ENCODE results near the gene RCC2. TPM values are rescaled to one million over a fixed set of nuclear protein-coding genes. Genes with fewer than 3 reads are reported as not detected.

RCC2 gene
- polyA plus RNA-seq, 1 of the 3 experiments (the other 2 are of a cell fraction): 53.8 TPM

DNA sequence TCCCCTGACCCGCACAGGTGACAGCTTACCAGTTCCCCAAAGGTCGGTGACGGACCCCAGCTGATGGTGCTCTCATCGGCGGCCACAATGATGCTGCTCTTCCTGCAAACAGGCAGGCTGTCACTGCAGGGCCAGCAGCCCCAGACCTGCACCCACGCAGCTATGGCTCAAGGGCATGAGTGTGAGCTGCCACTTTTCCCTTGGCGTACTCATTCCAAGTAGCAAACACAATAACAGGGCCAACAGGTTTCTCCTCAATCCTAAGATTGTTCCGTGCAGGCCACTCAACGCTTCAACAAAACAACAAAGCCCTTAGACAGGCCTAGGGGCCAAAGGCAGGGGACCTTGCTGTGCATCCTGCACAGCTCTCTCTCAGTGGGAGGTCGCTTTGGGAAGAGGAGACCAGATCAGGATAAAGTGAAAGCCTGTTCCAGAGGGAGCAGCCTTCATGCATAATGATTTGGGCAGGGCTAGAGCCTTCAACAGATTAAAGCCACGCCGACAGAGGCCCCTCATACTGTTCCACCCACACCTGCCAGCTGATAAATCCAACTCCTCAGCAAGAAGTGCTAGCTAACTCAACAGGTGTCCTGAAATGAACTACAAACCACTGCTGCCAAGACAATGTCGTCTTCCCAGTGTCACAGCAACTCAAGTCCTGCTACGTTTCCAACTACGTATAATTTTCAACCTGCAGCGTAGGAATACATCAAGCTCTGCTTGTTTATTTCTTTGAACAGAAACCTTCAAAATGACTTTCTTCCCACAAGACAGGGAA lies 27.2 kb downstream of the RCC2 start (continued):
- TF ChIP-seq, protein P1, sequence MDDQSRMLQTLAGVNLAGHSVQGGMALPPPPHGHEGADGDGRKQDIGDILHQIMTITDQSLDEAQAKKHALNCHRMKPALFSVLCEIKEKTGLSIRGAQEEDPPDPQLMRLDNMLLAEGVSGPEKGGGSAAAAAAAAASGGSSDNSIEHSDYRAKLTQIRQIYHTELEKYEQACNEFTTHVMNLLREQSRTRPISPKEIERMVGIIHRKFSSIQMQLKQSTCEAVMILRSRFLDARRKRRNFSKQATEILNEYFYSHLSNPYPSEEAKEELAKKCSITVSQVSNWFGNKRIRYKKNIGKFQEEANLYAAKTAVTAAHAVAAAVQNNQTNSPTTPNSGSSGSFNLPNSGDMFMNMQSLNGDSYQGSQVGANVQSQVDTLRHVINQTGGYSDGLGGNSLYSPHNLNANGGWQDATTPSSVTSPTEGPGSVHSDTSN (IDR thresholded peaks at IDR 0.05): no peak

DNA sequence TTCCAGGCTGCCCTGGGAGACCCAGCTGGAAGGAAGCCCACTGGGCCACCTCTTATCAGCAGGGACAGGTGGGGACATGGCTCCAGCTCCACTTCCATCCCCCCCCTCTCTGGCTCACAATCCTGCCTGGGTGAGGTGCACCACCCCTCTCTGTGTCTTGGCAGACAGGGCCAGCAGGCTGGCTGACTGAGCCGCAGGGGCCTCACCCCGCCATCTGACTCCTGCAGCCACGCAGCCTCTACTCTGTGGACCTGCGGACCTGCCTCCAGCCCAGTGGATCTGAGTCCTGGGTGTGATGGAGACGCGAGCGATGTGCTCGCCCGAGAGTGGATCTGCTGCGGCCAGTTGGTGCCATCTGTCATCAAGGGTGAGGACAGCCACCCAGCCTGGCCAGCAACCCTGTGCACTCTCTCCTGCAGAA lies 30.1 kb downstream of the RCC2 start:
- Histone ChIP-seq H3K27me3 (ENCODE audit: insufficient read depth) (no peaks in the 10 kb centered on the region), H3K9ac (no peak overlapping the region), H3F3A (replicated peaks; ENCODE audit: insufficient read depth) (peaks cover 6% of the 10 kb centered on the region), H3K27ac (ENCODE audit: low read depth in 2 of 2, low read length in 1 of 2) (no peak overlapping the region; a peak in 1 of 4 replicates), H3K9me3 (no peaks in the 10 kb centered on the region), H3K36me3 (replicated peaks in 1 of 2; ENCODE audit: control insufficient read depth in 1 of 2, insufficient read depth in 2 of 2, low read length in 1 of 2) (peaks cover 42 to 71% of the 10 kb centered on the region in 2 experiments), H3K9me2 (no peaks in the 10 kb centered on the region), H3K4me2 (no peak overlapping the region), H3K4me3 (ENCODE audit: low read depth in 2 of 2, low read length in 1 of 2) (no peak overlapping the region), H3K79me2 (ENCODE audit: insufficient read depth) (no peaks in the 10 kb centered on the region), H3K4me1 (ENCODE audit: control insufficient read depth in 1 of 2, insufficient read depth in 2 of 2, low read depth in 1 of 2, low read length in 1 of 2) (peaks cover 0 to 8% of the 10 kb centered on the region in 2 experiments; a peak in 1 of 4 replicates), H2AFZ (ENCODE audit: low read depth) (no peak overlapping the region), H4K20me1 (ENCODE audit: insufficient read depth) (peaks cover 6% of the 10 kb centered on the region; the same call in 1 of the 2 replicates)
- no peak for TF ChIP-seq ELF1 (IDR thresholded peaks at IDR 0.05)
- TF ChIP-seq, protein P2, sequence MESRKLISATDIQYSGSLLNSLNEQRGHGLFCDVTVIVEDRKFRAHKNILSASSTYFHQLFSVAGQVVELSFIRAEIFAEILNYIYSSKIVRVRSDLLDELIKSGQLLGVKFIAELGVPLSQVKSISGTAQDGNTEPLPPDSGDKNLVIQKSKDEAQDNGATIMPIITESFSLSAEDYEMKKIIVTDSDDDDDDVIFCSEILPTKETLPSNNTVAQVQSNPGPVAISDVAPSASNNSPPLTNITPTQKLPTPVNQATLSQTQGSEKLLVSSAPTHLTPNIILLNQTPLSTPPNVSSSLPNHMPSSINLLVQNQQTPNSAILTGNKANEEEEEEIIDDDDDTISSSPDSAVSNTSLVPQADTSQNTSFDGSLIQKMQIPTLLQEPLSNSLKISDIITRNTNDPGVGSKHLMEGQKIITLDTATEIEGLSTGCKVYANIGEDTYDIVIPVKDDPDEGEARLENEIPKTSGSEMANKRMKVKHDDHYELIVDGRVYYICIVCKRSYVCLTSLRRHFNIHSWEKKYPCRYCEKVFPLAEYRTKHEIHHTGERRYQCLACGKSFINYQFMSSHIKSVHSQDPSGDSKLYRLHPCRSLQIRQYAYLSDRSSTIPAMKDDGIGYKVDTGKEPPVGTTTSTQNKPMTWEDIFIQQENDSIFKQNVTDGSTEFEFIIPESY (IDR thresholded peaks at IDR 0.05; ENCODE audit: borderline replicate concordance, low read depth): no peak
- no peak for TF ChIP-seq TAF1 (IDR thresholded peaks at IDR 0.05; ENCODE audit: borderline replicate concordance, low read depth, low read length)
- no peak for TF ChIP-seq CHD2 (IDR thresholded peaks at IDR 0.05; ENCODE audit: low read length, partially characterized antibody)
- TF ChIP-seq POLR2AphosphoS5 (IDR thresholded peaks at IDR 0.05; ENCODE audit: low read depth, low read length): no peak
- TF ChIP-seq YY1 (IDR thresholded peaks at IDR 0.05; ENCODE audit: low read depth): no peak
- TF ChIP-seq NRF1 (IDR thresholded peaks at IDR 0.05; ENCODE audit: low read depth, low read length): no peak
- no peak for TF ChIP-seq MXI1 (IDR thresholded peaks at IDR 0.05; ENCODE audit: low read depth, low read length)
- TF ChIP-seq, protein P3, sequence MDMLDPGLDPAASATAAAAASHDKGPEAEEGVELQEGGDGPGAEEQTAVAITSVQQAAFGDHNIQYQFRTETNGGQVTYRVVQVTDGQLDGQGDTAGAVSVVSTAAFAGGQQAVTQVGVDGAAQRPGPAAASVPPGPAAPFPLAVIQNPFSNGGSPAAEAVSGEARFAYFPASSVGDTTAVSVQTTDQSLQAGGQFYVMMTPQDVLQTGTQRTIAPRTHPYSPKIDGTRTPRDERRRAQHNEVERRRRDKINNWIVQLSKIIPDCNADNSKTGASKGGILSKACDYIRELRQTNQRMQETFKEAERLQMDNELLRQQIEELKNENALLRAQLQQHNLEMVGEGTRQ (IDR thresholded peaks at IDR 0.05; ENCODE audit: borderline replicate concordance, low read depth, low read length): no peak
- TF ChIP-seq, protein P4, sequence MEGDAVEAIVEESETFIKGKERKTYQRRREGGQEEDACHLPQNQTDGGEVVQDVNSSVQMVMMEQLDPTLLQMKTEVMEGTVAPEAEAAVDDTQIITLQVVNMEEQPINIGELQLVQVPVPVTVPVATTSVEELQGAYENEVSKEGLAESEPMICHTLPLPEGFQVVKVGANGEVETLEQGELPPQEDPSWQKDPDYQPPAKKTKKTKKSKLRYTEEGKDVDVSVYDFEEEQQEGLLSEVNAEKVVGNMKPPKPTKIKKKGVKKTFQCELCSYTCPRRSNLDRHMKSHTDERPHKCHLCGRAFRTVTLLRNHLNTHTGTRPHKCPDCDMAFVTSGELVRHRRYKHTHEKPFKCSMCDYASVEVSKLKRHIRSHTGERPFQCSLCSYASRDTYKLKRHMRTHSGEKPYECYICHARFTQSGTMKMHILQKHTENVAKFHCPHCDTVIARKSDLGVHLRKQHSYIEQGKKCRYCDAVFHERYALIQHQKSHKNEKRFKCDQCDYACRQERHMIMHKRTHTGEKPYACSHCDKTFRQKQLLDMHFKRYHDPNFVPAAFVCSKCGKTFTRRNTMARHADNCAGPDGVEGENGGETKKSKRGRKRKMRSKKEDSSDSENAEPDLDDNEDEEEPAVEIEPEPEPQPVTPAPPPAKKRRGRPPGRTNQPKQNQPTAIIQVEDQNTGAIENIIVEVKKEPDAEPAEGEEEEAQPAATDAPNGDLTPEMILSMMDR (IDR thresholded peaks at IDR 0.05): no peak
- no peak for TF ChIP-seq FOXJ3 (CRISPR knock-in tag; IDR thresholded peaks at IDR 0.05)
- TF ChIP-seq RXRA (IDR thresholded peaks at IDR 0.05; ENCODE audit: borderline replicate concordance, low read depth): no peak
- TF ChIP-seq JUND (IDR thresholded peaks at IDR 0.05): no peak
- TF ChIP-seq, protein P5, sequence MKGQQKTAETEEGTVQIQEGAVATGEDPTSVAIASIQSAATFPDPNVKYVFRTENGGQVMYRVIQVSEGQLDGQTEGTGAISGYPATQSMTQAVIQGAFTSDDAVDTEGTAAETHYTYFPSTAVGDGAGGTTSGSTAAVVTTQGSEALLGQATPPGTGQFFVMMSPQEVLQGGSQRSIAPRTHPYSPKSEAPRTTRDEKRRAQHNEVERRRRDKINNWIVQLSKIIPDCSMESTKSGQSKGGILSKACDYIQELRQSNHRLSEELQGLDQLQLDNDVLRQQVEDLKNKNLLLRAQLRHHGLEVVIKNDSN (IDR thresholded peaks at IDR 0.05; ENCODE audit: borderline replicate concordance, low read depth): no peak
- no peak for TF ChIP-seq GATA2 (CRISPR knock-in tag; IDR thresholded peaks at IDR 0.05)
- TF ChIP-seq RAD21 (IDR thresholded peaks at IDR 0.05; ENCODE audit: low read length): no peak
- no peak for TF ChIP-seq SIN3A (IDR thresholded peaks at IDR 0.05; ENCODE audit: borderline replicate concordance, low read depth, low read length)
- no peak for TF ChIP-seq GABPA (IDR thresholded peaks at IDR 0.05; ENCODE audit: low read depth)
- no peak for TF ChIP-seq RCOR1 (IDR thresholded peaks at IDR 0.05; ENCODE audit: low read length)
- no CpG with 5 or more reads among the region's 10 CpGs for WGBS (ENCODE audit: low lambda C conversion rate)
- ChIA-PET POLR2A (no interaction called here), CTCF (no interaction called here)
- DNase-seq: no peak
